ENCODE measurements around the gene RUNX2.

- TF ChIP-seq CTCF (IDR thresholded peaks at IDR 0.05; ENCODE audit: poor library complexity) (no peak), EZH2phosphoT487 (IDR thresholded peaks at IDR 0.05; ENCODE audit: low read depth, severe bottlenecking, unreplicated experiment) (no peak), EZH2 (IDR thresholded peaks at IDR 0.05; ENCODE audit: borderline replicate concordance) (no peak)
These were observed 234.9 kb downstream of the RUNX2 start for GRCh38 chr6:45563041-45563440.

All from hepatocyte (in vitro differentiated cells).